ENCODE data around the gene IER5L. TPM values are rescaled to one million over a fixed set of nuclear protein-coding genes. Genes with fewer than 3 reads are reported as not detected.

Gene IER5L
- total and polyA plus RNA-seq, 8 donors = 5.7 to 21.4 (median 8.2) TPM

DNA sequence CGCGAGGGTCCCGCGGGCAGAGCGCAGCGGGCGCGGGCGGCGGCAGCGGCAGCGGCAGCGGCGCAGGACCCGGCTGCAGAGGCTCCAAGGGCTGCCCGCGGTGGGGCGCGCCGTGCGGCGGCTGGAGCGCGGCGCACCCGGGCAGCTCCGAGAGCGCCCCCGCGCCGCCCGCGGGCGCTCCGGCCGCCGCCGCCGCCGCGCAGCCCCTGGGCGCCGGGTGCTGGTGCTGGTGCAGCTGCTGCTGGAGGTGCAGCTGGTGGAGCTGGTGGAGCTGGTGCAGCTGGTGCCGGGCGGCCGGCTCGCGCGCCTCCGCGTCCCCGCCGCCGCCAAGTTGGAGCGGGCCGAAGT is 644 bp downstream of the IER5L start:
- H3K27me3 ChIP-seq = peaks cover 0 to 20% of the 10 kb centered on the region in 2 donors
- H3K4me1 ChIP-seq = peaks cover 6 to 40% of the 10 kb centered on the region in 2 donors
- no peaks in the 10 kb centered on the region for H3K36me3 ChIP-seq
- H3K4me3 ChIP-seq = peak overlapping the region; percentile 87 to 93
- intact Hi-C loops (cut with DNase I) = loop anchor here in 1 of 2 donors (5.0 to 10.0 kb wide), 2 partner anchors 305 to 437 kb away; no protein-coding TSS in a partner anchor
- no peaks in the 10 kb centered on the region for H3K9me3 ChIP-seq
- no peak for DNase-seq
- TF ChIP-seq, protein P1, sequence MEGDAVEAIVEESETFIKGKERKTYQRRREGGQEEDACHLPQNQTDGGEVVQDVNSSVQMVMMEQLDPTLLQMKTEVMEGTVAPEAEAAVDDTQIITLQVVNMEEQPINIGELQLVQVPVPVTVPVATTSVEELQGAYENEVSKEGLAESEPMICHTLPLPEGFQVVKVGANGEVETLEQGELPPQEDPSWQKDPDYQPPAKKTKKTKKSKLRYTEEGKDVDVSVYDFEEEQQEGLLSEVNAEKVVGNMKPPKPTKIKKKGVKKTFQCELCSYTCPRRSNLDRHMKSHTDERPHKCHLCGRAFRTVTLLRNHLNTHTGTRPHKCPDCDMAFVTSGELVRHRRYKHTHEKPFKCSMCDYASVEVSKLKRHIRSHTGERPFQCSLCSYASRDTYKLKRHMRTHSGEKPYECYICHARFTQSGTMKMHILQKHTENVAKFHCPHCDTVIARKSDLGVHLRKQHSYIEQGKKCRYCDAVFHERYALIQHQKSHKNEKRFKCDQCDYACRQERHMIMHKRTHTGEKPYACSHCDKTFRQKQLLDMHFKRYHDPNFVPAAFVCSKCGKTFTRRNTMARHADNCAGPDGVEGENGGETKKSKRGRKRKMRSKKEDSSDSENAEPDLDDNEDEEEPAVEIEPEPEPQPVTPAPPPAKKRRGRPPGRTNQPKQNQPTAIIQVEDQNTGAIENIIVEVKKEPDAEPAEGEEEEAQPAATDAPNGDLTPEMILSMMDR (IDR thresholded peaks at IDR 0.05) = no peak
- peak overlapping the region; percentile 88 to 93 for H3K27ac ChIP-seq
- no peak for ATAC-seq

DNA sequence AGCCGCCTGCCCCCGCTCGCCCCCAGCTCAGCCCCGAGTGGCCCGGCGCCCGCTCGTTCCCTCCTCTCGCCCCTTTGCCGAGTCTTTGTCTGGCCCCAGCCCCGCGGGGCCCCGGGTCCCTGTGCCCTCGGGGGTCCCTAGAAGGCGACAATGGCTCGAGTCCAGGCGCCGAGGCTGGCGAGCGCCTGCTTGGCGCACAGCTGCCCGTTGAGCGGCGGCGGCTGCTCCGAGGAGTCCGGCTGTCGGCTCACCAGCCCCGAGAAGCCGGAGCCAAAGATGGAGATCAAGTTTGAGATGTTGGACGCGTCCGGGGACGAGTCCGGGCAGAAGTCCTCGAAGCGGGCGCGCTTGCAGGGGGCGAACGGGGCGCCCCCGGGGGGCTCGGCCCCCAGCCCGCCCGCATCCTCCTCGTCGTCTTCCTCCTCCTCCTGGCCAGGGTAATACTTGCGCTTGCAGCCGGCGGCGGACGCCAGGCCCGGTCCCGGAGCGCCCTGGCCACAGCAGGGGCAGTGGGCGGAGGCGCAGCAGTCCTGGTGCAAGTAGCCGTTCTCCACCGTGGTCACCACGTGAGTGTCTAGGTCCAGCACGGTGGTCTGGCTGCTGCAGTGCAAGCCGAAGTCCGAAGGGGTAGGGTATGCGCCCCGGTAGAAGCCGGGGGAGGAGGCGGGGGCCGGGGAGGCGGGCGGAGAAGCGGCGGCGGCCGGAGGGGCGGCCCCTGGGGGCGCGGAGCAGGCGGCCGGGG is 1.2 kb downstream of the IER5L start:
- DNase-seq = peak in 2 of 4 donors; percentile 64 to 87
- intact Hi-C loops (cut with DNase I) = loop anchor here in 1 of 2 donors (5.0 to 10.0 kb wide), 2 partner anchors 305 to 438 kb away; no protein-coding TSS in a partner anchor

DNA sequence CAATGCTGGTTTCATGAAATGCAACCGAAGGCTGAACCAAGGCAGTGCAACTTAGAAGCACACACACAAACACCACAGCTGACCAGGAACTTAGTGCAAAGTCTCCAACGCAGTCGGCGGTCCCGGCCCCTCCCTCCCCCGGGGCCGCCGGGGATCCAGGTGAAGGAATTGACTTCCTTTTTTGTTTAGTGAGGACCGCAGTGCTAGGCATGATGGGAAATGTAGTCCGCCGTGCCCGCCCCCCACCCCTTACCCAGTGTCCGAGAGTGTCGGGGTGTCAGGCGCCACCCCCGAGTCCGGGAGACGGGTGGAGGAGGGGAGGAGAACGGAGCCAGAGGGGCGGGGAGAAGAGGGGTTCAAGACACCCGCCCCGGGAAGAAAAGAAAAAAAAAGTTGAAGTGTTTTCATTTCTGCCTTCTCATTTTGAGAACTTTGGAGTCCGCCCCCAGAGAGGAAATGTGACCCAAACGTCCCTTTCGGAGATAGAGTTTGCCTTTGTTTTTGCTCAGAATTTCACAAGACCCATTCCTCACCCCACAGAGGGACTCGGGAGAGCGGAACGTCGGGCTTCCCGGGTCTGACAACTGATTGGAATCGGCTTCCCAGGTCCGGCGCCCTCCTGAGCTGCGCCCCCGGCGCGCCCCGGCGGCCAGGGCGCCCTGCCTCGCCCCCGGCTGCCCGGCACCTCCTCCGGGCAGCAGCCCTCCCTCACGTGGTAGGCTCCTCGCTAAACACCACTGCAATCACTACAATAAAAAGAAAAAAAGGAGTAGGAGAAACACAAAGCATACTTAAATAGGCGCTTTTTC is 2.0 kb downstream of the IER5L start:
- no peaks in the 10 kb centered on the region for H3K9me3 ChIP-seq
- peak overlapping the region; percentile 87 to 93 for H3K4me3 ChIP-seq
- TF ChIP-seq, protein P1 (IDR thresholded peaks at IDR 0.05) = no peak
- ATAC-seq = peak; percentile 66
- intact Hi-C loops (cut with DNase I) = loop anchor here in 1 of 2 donors (5.0 to 10.0 kb wide), 2 partner anchors 306 to 439 kb away; no protein-coding TSS in a partner anchor
- no peaks in the 10 kb centered on the region for H3K36me3 ChIP-seq
- H3K4me1 ChIP-seq = peaks cover 6 to 40% of the 10 kb centered on the region in 2 donors
- H3K27me3 ChIP-seq = peaks cover 0 to 20% of the 10 kb centered on the region in 2 donors
- peak; percentile 93 to 97 (median 94) for DNase-seq
- H3K27ac ChIP-seq = peak overlapping the region; percentile 93 to 100

More for the DNA sequence above, 1.2 kb downstream of the IER5L start:
- H3K4me1 ChIP-seq = peaks cover 6 to 40% of the 10 kb centered on the region in 2 donors
- TF ChIP-seq, protein P1 (IDR thresholded peaks at IDR 0.05) = no peak
- peak overlapping the region; percentile 87 to 93 for H3K4me3 ChIP-seq
- no peak for ATAC-seq
- no peaks in the 10 kb centered on the region for H3K9me3 ChIP-seq
- H3K27ac ChIP-seq = peak overlapping the region; percentile 93 to 100
- no peaks in the 10 kb centered on the region for H3K36me3 ChIP-seq
- H3K27me3 ChIP-seq = peaks cover 0 to 20% of the 10 kb centered on the region in 2 donors

DNA sequence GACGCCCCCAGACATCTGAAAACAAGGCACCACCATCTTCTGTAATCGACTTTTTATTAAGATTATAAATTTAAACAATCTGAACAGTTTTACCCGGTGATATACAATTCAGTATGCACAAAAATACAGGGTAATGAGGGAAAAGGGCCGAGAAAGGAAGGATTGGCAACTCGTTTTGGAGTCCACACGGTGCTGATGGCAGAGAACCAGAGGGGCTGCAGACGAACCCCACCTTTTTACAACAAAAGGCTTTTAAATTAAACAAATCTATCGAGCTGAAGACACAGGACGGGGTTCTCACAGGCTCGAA is 2.6 kb downstream of the IER5L start:
- DNase-seq (no peak), ATAC-seq (no peak)
- Histone ChIP-seq H3K27me3 (peaks cover 0 to 20% of the 10 kb centered on the region in 2 donors), H3K36me3 (no peaks in the 10 kb centered on the region), H3K4me1 (peaks cover 6 to 40% of the 10 kb centered on the region in 2 donors), H3K9me3 (no peaks in the 10 kb centered on the region), H3K4me3 (peak overlapping the region; percentile 87 to 93), H3K27ac (peak overlapping the region; percentile 93 to 100)
- intact Hi-C loops (cut with DNase I) = loop anchor here in 1 of 2 donors (5.0 to 10.0 kb wide), 2 partner anchors 307 to 439 kb away; no protein-coding TSS in a partner anchor
- TF ChIP-seq, protein P1 (IDR thresholded peaks at IDR 0.05) = no peak
